ENCODE data around the gene WDR70.
"Not testable (repeated sequence)": the region's sequence is repeated elsewhere in the genome, so short reads cannot be mapped to it uniquely, and the experiment has no call there.

The WDR70 gene

GRCh38 chr5:37379100-37379628, at the start of gene WDR70:
Gene WDR70, plus strand, starts transcription at chr5:37379318. Its CDS starts 50 bp downstream, at chr5:37379368.
- DNase-seq: peak; percentile 75 to 76

- DNase-seq: not testable (repeated sequence)
Observed at GRCh38 chr5:37334754-37335153, 44.4 kb upstream of the WDR70 start.

GRCh38 chr5:37342741-37343140, 36.4 kb upstream of the WDR70 start:
- not testable (repeated sequence) for DNase-seq

GRCh38 chr5:37355161-37355560, 24.0 kb upstream of the WDR70 start:
- DNase-seq: no peak

DNA sequence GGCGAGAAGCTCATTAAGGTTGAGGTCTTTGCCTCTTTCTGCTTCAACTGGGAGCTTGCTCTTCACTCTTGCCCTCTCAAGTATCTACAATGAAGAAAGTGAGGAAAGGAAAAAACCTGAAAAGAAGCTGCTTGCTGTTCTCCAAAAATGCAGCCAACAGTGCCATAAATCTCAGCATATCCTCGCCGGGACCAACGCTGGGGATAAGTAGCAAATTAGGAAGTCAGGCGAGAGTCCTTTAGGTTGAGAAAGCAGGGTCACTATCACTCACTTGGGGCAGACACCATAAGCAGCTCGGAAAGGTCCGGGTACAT, 8.6 kb upstream of the WDR70 start:
- DNase-seq: no peak

DNA sequence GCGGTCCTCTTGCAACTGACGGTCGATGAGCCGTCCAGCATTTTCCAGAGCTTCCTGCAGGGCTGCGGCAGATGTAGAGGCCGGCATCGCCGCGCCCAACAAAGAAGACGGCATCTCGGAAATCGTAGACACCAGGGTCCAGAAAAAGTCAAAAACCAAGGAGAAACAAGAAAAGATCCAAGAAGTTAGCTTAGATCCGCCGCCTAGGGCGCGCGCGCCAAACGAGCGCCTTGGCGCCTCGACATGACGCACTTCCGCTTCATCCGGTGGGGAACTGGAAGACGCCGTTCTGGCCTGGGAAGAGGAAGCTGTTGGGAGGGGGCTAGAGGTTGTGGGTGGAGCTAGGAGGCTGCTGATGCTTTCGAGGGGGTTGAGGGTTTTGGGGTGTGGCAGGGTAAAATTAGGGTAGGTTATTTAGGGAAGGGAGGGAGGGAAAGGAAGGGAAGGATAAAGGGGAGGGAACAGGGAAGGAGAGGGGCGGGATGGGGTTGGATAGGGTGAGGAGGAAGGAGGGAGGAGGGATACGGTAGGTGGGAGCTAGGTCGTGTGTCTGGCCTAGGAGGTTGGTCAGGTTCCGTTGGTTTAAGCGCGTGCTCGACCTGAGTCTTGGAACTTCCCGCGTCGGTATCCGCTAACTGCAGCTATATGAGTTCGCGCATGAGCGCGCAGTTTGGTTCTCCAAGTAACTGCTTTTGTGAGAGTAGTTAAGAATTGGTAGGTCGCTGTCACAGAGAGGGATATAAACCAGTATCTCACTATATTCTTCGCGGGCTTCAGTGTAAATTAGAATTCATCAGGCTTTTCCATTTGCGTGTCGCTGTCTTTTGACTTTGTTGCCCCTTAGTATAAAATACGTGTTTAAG, 8.0 kb upstream of the WDR70 start, which contains the start of gene NUP155:
NUP155 (minus strand) TSS at position 243 of the 863 bp plus-strand sequence; CDS start at position 114, 129 bp downstream.
- peak; percentile 86 for DNase-seq

GRCh38 chr5:37375091-37375490, 4.0 kb upstream of the WDR70 start:
- no peak for DNase-seq

DNA sequence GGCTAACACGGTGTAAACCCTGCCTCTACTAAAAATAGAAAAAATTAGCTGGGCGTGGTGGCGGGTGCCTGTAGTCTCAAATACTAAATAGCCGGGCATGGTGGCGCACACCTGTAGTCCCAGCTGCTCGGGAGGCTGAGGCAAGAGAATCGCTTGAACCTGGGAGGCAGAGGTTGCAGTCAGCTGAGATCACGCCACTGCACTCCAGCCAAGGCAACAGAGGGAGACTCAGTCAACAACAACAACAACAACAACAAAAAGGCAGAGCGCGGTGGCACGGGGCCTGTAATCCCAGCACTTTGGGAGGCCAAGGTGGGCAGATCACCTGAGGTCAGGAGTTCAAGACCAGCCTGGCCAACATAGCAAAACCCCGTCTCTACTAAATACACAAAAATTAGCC, 1.1 kb upstream of the WDR70 start:
- not testable (repeated sequence) for DNase-seq

DNA sequence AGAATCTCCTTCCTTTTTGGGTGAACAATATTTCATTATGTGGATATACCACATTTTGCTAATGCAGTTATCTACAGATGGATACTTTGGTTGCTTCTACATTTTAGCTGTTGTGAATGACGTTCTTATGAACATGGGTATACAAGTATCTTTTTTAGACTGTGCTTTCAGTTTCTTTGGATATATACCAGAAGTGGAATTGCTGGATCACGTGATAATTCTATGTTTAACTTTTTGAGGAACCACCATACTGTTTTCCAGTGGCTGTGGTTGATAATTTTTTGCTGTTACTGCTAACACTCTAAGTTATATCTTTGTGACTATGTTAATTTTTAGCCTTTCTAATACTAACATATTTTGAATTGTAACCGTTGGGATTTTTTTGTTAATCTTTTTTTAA, 12.5 kb downstream of the WDR70 start:
- DNase-seq: no peak

DNA sequence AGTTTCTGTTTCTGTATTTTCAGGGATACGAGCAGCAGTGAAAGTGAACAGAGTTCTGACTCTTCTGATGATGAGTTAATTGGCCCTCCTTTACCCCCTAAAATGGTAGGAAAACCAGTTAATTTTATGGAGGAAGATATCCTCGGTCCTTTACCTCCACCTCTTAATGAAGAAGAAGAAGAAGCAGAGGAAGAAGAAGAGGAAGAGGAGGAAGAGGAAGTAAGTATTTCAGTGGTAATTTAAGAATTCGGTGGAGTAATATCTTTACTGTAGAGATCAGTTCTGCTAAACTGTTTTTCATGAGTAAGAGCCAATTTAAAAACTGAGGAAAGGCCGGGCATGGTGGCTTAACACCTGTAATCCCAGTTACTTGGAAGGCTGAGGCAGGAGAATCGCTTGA, 17.2 kb downstream of the WDR70 start:
- no peak for DNase-seq

- DNase-seq: no peak
Observed at GRCh38 chr5:37400501-37400900, 21.4 kb downstream of the WDR70 start.

GRCh38 chr5:37412515-37412914, 33.4 kb downstream of the WDR70 start:
- no peak for DNase-seq

DNA sequence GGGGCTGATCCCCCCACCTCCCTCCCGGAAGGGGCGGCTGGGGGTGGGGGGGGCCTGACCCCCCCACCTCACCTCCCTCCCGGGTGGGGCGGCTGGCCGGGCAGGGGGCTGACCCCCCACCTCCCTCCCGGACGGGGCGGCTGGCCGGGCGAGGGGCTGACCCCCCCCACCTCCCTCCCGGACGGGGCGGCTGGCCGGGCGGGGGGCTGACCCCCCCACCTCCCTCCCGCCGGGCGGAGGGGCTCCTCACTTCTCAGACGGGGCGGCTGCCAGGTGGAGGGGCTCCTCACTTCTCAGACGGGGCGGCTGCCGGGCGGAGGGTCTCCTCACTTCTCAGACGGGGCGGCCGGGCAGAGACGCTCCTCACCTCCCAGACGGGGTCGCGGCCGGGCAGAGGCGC, 36.3 kb downstream of the WDR70 start:
- not testable (repeated sequence) for DNase-seq

DNA sequence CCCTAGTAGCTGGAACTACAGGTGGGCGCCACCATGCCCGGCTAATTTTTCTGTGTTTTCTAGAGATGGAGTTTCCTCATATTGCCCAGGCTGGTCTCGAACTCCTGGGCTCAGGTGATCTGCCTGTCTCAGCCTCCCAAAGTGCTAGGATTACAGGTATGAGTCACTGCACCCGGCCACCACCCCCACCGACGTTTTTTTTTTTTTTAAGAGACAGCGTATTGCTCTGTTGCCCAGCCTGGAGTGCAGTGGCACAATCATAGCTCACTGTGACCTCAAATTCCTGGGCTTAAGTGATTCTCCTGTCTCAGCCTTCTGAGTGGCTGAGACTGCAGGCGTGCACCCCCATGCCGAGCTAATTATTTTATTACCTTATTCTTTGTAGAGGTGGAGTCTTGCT, 38.2 kb downstream of the WDR70 start:
- no peak for DNase-seq

DNA sequence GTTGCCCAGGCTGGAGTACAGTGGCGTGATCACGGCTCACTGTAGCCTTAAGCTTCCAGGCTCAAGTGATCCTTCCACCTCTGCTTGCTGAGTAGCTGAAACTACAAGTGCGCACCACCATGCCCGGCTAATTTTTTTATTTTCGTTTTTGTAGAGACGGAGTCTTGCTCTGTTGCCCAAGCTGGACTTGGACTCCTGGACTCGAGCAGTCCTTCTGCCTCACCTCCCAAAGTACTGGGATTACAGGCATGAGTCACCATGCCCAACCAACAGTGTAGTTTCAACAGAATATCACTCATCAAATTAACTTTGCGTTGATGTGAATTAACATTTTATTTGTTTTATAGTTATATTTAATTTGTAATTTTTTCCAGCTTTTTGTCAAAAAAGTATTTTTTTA, 45.3 kb downstream of the WDR70 start:
- no peak for DNase-seq

DNA sequence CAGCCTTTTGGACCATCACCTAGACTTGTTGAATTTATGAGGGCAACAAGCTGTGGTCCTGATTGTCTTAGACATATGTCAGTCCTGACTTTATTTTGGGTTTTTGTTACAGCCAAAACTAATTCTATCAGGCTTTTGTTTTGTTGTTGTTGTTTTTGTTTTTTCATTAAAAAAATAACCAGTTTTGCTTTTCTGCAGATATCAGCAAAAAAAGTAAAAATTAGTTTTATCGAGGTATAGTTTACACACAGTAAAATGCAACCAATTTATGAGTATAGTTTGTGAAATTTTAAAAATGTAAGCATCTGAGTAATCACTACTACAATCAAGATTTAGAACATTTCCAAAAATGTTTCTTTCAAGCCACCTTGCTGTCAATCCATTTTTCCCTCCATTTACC, 48.9 kb downstream of the WDR70 start:
- DNase-seq: no peak

DNA sequence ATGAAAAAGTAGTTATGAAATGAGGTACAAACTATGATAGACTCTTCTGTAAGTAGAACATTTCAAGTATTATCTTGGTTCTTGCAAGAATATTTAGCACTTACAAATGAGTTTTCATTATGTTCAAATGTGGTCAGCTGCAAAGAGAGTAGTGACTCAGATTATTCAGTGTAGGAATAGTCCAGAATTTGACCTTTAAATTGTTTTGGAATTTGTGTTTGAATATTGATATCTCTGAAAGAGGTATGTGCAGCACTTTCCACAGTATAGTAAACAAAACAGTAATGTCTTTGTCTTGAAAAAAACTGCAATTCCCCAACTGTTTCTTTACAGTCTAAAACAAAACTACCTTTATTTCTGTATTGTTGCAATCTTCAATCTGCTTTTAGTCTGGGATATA, 56.1 kb downstream of the WDR70 start:
- DNase-seq: no peak

DNA sequence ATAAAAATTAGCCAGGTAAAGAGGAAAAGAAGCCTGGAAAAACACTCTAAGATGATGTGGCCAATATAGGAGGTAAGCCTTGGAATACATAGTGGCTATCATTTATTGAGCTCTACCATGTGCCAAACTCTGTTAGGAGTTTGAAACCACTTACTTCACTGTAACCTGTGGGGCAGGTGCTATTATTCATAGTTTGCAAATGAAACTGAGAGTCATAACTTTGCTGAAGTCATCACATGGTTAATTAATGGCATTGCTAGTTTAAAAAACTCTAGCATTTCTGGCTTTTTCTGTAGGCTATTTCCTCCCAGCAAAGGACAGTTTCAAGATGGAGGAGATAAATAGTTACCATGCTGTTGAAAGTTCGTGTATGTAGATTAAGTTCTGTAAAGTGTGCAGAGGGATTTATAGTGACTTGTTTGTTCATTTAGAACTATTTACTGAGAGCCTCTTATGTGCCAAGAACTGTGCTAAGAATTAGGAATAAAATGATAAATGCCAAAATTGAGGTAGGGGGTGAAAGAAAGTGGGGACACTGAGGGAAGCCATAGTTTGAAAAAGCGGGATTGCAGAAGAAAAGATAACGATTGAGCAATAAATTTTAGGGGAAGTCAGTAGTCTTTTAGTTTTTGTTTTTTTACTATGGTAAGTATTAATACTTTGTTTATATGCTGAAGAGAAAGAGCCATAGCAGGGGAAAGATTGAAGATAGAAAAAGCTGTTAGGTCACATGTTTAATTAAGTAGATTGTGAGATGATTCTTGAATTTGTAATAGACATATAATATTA, 57.2 kb downstream of the WDR70 start:
- DNase-seq: no peak

- no peak for DNase-seq
Observed at GRCh38 chr5:37437711-37438110, 58.6 kb downstream of the WDR70 start.

DNA sequence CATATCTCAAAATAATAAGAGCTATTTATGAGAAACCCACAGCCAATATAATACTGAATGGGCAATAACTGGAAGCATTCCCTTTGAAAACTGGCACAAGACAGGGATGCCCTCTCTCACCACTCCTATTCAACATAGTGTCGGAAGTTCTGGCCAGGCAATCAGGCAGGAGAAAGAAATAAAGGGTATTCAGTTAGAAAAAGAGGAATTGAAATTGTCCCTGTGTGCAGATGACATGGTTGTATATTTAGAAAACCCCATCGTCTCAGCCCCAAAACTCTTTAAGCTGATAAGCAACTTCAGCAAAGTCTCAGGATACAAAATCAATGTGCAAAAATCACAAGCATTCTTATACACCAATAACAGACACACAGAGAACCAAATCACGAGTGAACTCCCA, 66.7 kb downstream of the WDR70 start:
- DNase-seq: not testable (repeated sequence)

DNA sequence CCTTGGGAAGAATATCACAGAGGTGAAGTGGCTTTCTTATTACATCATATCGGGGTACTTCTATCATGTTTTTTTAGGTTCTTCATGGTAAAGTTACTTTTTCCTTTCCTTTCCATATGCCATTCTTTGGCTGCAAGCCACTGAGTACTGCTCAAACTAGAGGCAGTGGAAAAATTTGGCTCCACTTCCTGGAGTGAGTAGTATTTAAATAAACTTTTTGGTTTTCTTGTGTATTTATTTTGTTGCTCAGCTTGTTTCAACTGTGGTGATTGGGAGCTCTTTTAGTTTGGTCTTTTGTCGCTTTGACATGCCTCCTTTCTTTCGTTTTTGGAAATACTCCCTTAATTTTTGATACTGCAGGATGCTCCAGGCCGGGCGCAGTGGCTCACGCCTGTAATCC, 69.8 kb downstream of the WDR70 start:
- no peak for DNase-seq

DNA sequence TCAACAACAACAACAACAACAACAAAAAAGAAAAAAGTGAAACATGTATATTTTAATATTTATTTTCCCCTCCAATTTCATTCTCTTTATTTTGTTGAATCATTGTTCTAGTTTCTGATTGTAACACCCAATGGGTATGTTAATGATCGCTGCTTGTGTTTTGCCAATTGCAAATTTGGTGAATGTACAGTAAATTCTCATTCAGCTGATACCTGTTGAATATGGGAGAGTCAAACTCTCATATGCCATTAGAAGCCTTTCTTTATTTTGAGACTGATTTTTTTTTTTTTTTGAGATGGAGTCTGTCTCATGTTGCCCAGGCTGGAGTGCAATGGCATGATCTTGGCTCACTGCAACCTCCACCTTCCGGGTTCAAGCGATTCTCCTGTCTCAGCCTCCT, 72.9 kb downstream of the WDR70 start:
- not testable (repeated sequence) for DNase-seq

GRCh38 chr5:37453252-37453651, 74.1 kb downstream of the WDR70 start:
- DNase-seq: not testable (repeated sequence)

Measured in activated CD4-positive, alpha-beta T cell treated with anti-CD3 and anti-CD28 coated beads for 4 hours (primary cell).